K562 (cell line): ENCODE results near the gene SON. TPM values are rescaled to one million over a fixed set of nuclear protein-coding genes. Genes with fewer than 3 reads are reported as not detected.

Experiments used
- ASH1L ChIP-seq: fragments of 450-650 bp; IDR thresholded peaks from 2 replicates; pipeline ENCODE4 v1.6.1; 2018; ENCODE audit warnings: borderline replicate concordance, mild to moderate bottlenecking, low read depth; ENCODE audit not compliant: partially characterized antibody
- ESRRB ChIP-seq: fragments of 250-450 bp; sonication (Bioruptor Pico); IDR thresholded peaks from 2 replicates; pipeline ENCODE4 v1.5.0; 2020; ENCODE audit warnings: mild to moderate bottlenecking, moderate library complexity, borderline replicate concordance
- MAX ChIP-seq: sonication (generic); formaldehyde crosslinking; IDR thresholded peaks from 2 replicates; pipeline ENCODE4 v1.9.0; 2022; ENCODE audit warnings: mild to moderate bottlenecking, missing genetic modification reagents
- NR2C2 ChIP-seq, 2 experiments: fragments of 200-800 bp in 1 of 2; sonication (Bioruptor generic) in 1 of 2; sonication (generic) in 1 of 2; formaldehyde crosslinking in 1 of 2; IDR thresholded peaks; 2 replicates each; pipeline versions ENCODE4 v1.6.1 to v1.8.0; 2016 to 2022; ENCODE audit warnings: mild to moderate bottlenecking in 1 of 2, missing compliant biosample characterization in 1 of 2, missing genetic modification characterization in 1 of 2, missing genetic modification reagents in 1 of 2
- POLR2AphosphoS2 ChIP-seq: IDR thresholded peaks from 2 replicates; pipeline ENCODE4 v1.6.1; 2012; ENCODE audit warnings: low read length, improper control_type of control experiment
- POLR2AphosphoS5 ChIP-seq: IDR thresholded peaks from 2 replicates; pipeline ENCODE4 v1.6.1; 2011; ENCODE audit warnings: mild to moderate bottlenecking, low read depth, low read length, moderate library complexity; ENCODE audit not compliant: control insufficient read depth, insufficient read depth
- RCOR1 ChIP-seq, 2 experiments: IDR thresholded peaks; 2 replicates each; pipeline ENCODE4 v1.6.1; 2012; ENCODE audit warnings: low read depth in 2 of 2, low read length in 2 of 2, borderline replicate concordance in 1 of 2, improper control_type of control experiment in 1 of 2
- RFX7 ChIP-seq: fragments of 250-450 bp; sonication (Bioruptor Pico); IDR thresholded peaks from 2 replicates; pipeline ENCODE4 v1.5.1; 2021; ENCODE audit warnings: mild to moderate bottlenecking
- THRB ChIP-seq: fragments of 450-650 bp; formaldehyde crosslinking; conservative IDR thresholded peaks from 2 replicates; pipeline ENCODE4 v1.4.0; 2022; ENCODE audit warnings: mild to moderate bottlenecking, missing genetic modification characterization
- ZNF384 ChIP-seq: IDR thresholded peaks from 2 replicates; pipeline ENCODE4 v1.6.1; 2012; ENCODE audit warnings: low read depth, low read length, improper control_type of control experiment
- ZNF695 ChIP-seq: fragments of 450-650 bp; formaldehyde crosslinking; IDR thresholded peaks from 2 replicates; pipeline ENCODE4 v1.4.0; 2020; ENCODE audit warnings: mild to moderate bottlenecking, moderate library complexity
- ZNF740 ChIP-seq, 3 experiments: fragments of 200-800 bp in 1 of 3; sonication (Bioruptor generic) in 1 of 3; sonication (generic) in 1 of 3; formaldehyde crosslinking in 1 of 3; IDR thresholded peaks; 2 replicates each; pipeline versions ENCODE4 v1.6.1 to v1.8.0; 2016 to 2022; ENCODE audit warnings: mild to moderate bottlenecking in 2 of 3, missing compliant biosample characterization in 2 of 3, missing genetic modification characterization in 2 of 3, missing genetic modification reagents in 1 of 3
- ZNF79 ChIP-seq: fragments of 250-450 bp; sonication (Bioruptor Pico); IDR thresholded peaks from 2 replicates; pipeline ENCODE4 v1.4.0; 2020; ENCODE audit warnings: low read depth, mild to moderate bottlenecking, moderate library complexity
- ZNF830 ChIP-seq: fragments of 250-450 bp; sonication (Bioruptor Pico); IDR thresholded peaks from 2 replicates; pipeline ENCODE4 v1.5.0; 2021; ENCODE audit warnings: mild to moderate bottlenecking
- polyA plus RNA-seq, 8 experiments: library from polyadenylated mRNA; depleted of rRNA in 4 of 8; stranded (reverse) in 5 of 8; unstranded in 3 of 8; fragments of >200 nt; fragmentation: Nextera tagmentation in 2 of 8; fragmentation: Illumina TruSeq in 1 of 8; extraction: Ambion mirVana in 2 of 8; extraction: Trizol in 1 of 8; gene quantifications; 2 replicates each; pipeline versions ENCODE4 v1.2.1 to v1.2.3, GENCODE V29; 2011 to 2014; ENCODE audit warnings: inconsistent platforms in 1 of 8, missing spikeins in 1 of 8
- total RNA-seq, 7 experiments: library from RNA; depleted of rRNA in 6 of 7; stranded (reverse); fragments of >200 nt in 6 of 7; fragmentation: Illumina TruSeq in 2 of 7; extraction: Trizol in 2 of 7; gene quantifications; 2 replicates each; pipeline versions ENCODE4 v1.2.1 to v1.2.3, GENCODE V29; 2011 to 2021; ENCODE audit warnings: low replicate concordance in 1 of 7
- TF ChIP-seq, protein P1 (sequence below): sonication (generic); formaldehyde crosslinking; IDR thresholded peaks from 2 replicates; pipeline ENCODE4 v1.8.1; 2023; ENCODE audit warnings: mild to moderate bottlenecking, missing genetic modification reagents
- TF ChIP-seq, protein P2 (sequence below): sonication (generic); formaldehyde crosslinking; IDR thresholded peaks from 2 replicates; pipeline ENCODE4 v1.8.0; 2022; ENCODE audit warnings: missing genetic modification reagents, mild to moderate bottlenecking, moderate library complexity, borderline replicate concordance
- TF ChIP-seq, protein P3 (sequence below): fragments of 250-450 bp; sonication (Bioruptor Pico); IDR thresholded peaks from 2 replicates; pipeline ENCODE4 v1.8.0; 2022; ENCODE audit warnings: inconsistent platforms, mild to moderate bottlenecking, moderate library complexity, borderline replicate concordance

Gene SON
- total and polyA plus RNA-seq, 9 of the 15 experiments (the other 6 are each of a cell fraction or from before 2014, with no cell fraction given) = 105 to 742 (median 187) TPM

GRCh38 chr21:33552093-33552998, 9.5 kb downstream of the SON start (continued):
- TF ChIP-seq THRB (CRISPR knock-in tag) (no peak; the same call in 1 of the 2 replicates), POLR2AphosphoS2 (peak; percentile 81; the same call in 1 of the 2 replicates), ZNF740 (CRISPR knock-in tag; IDR thresholded peaks at IDR 0.05) (no peak), ZNF740 (tag; IDR thresholded peaks at IDR 0.05) (no peak), NR2C2 (CRISPR knock-in tag; IDR thresholded peaks at IDR 0.05) (no peak), NR2C2 (tag; IDR thresholded peaks at IDR 0.05) (no peak), ZNF79 (CRISPR knock-in tag) (no peak), ZNF384 (no peak), ZNF830 (CRISPR knock-in tag) (no peak), POLR2AphosphoS5 (peak; percentile 29), MAX (CRISPR knock-in tag) (0 out of 2 replicates have a peak, but pooled peaks have one; percentile 10), ZNF695 (CRISPR knock-in tag) (no peak), ASH1L (no peak), RCOR1 (IDR thresholded peaks at IDR 0.05; ENCODE audit: borderline replicate concordance in 1 of 2, low read depth in 2 of 2, low read length in 2 of 2) (no peak), RFX7 (CRISPR knock-in tag) (no peak), ESRRB (no peak)
- TF ChIP-seq, protein P1, sequence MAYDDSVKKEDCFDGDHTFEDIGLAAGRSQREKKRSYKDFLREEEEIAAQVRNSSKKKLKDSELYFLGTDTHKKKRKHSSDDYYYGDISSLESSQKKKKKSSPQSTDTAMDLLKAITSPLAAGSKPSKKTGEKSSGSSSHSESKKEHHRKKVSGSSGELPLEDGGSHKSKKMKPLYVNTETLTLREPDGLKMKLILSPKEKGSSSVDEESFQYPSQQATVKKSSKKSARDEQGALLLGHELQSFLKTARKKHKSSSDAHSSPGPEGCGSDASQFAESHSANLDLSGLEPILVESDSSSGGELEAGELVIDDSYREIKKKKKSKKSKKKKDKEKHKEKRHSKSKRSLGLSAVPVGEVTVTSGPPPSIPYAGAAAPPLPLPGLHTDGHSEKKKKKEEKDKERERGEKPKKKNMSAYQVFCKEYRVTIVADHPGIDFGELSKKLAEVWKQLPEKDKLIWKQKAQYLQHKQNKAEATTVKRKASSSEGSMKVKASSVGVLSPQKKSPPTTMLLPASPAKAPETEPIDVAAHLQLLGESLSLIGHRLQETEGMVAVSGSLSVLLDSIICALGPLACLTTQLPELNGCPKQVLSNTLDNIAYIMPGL = peak; percentile 61; the same call in 1 of the 2 replicates
- TF ChIP-seq, protein P2, sequence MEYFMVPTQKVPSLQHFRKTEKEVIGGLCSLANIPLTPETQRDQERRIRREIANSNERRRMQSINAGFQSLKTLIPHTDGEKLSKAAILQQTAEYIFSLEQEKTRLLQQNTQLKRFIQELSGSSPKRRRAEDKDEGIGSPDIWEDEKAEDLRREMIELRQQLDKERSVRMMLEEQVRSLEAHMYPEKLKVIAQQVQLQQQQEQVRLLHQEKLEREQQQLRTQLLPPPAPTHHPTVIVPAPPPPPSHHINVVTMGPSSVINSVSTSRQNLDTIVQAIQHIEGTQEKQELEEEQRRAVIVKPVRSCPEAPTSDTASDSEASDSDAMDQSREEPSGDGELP (CRISPR knock-in tag) = peak; percentile 86
- TF ChIP-seq, protein P3, sequence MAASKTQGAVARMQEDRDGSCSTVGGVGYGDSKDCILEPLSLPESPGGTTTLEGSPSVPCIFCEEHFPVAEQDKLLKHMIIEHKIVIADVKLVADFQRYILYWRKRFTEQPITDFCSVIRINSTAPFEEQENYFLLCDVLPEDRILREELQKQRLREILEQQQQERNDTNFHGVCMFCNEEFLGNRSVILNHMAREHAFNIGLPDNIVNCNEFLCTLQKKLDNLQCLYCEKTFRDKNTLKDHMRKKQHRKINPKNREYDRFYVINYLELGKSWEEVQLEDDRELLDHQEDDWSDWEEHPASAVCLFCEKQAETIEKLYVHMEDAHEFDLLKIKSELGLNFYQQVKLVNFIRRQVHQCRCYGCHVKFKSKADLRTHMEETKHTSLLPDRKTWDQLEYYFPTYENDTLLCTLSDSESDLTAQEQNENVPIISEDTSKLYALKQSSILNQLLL (CRISPR knock-in tag) = no peak
